ENCODE data around the gene KCTD2.

DNA sequence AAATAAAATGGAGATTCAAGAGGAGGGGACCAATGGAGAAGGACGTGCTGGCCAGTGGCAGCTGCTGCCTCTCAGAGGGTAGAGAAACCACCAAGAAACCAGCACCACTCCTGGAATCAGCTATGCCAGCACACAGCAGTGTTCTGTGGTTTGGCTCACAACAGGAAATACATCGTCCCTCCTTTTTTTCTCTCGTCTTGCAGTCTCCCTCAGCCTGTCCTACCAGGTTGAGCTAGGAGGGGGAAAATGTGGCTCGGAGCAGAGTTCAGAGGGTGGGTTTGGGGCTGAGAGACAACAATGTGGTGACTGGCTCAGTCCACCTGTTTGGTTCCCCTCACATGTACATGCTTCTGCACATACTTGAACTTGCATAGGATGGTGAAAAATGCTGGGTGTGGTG, 20.8 kb downstream of the KCTD2 start:
- TF ChIP-seq, protein P1, sequence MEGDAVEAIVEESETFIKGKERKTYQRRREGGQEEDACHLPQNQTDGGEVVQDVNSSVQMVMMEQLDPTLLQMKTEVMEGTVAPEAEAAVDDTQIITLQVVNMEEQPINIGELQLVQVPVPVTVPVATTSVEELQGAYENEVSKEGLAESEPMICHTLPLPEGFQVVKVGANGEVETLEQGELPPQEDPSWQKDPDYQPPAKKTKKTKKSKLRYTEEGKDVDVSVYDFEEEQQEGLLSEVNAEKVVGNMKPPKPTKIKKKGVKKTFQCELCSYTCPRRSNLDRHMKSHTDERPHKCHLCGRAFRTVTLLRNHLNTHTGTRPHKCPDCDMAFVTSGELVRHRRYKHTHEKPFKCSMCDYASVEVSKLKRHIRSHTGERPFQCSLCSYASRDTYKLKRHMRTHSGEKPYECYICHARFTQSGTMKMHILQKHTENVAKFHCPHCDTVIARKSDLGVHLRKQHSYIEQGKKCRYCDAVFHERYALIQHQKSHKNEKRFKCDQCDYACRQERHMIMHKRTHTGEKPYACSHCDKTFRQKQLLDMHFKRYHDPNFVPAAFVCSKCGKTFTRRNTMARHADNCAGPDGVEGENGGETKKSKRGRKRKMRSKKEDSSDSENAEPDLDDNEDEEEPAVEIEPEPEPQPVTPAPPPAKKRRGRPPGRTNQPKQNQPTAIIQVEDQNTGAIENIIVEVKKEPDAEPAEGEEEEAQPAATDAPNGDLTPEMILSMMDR (IDR thresholded peaks at IDR 0.05): no peak
- TF ChIP-seq POLR2A (IDR thresholded peaks at IDR 0.05) (no peak), EP300 (IDR thresholded peaks at IDR 0.05) (no peak), POLR2AphosphoS5 (IDR thresholded peaks at IDR 0.05) (no peak)

All from suprapubic skin (tissue), 4 donors.